ENCODE measurements around the gene MAP3K7.
A peak's percentile ranks its signal among the peaks of the same experiment; 100 is the strongest.

MAP3K7 gene

DNA sequence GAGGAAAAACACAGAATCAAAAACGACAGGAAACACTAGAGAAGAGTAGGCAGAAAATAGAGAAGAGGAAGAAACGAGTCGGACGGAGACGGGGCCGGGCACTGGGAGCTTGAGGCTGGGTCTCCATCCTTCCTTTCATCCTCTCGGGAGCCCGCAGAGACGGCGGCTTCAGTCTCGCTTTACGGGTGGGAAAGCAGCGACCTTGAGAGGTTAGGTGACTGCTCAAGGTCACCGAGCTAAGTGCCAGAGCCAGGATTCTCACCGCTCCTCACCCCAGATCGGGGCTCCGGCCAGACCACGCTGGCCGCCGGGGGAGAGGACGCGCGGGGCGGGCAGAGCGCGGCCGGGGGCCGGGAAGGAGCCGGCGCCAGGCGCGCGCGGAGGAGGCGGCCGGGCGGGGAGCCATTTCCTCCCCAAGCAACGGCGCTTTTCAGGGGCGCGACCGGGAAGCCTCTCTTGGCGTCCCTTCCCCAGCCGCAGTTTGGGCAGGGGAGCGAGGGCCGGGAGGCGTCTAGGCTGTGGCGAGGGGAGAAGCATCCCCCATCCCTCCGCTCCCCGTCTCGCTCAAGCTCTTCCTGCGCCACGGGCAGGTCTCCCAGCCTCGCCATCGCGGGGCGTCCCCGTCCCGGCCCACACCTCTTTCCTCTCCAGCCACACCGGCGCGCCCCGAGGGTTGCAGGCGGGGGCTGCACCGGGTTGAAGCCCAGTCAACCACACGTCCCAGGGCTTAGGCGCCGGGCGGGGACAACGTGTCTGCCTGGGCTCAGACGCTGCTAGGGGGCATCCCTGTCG is 24.1 kb upstream of the MAP3K7 start:
- Histone ChIP-seq H3K27ac (ENCODE audit: low read length) (no peak overlapping the region), H3K36me3 (replicated peaks; ENCODE audit: insufficient read depth, low read length) (no peaks in the 10 kb centered on the region), H3K79me2 (ENCODE audit: low read length) (no peaks in the 10 kb centered on the region), H3K4me2 (ENCODE audit: low read depth, low read length) (peak overlapping the region; percentile 74), H3K9me3 (replicated peaks; ENCODE audit: insufficient read depth, low read length) (no peaks in the 10 kb centered on the region), H3K9me2 (replicated peaks; ENCODE audit: insufficient read depth, low read length) (no peaks in the 10 kb centered on the region), H3F3A (ENCODE audit: insufficient read depth, low read length) (no peaks in the 10 kb centered on the region), H2AFZ (ENCODE audit: low read length) (peak overlapping the region; percentile 94), H3K9ac (ENCODE audit: low read length) (no peak overlapping the region), H4K20me1 (ENCODE audit: insufficient read depth, low read length) (no peaks in the 10 kb centered on the region), H3K27me3 (replicated peaks; ENCODE audit: insufficient read depth, low read length) (no peaks in the 10 kb centered on the region), H3K4me3 (ENCODE audit: low read length) (peak overlapping the region; percentile 72), H3K4me1 (ENCODE audit: low read length) (no peaks in the 10 kb centered on the region)
- TF ChIP-seq, protein P1, sequence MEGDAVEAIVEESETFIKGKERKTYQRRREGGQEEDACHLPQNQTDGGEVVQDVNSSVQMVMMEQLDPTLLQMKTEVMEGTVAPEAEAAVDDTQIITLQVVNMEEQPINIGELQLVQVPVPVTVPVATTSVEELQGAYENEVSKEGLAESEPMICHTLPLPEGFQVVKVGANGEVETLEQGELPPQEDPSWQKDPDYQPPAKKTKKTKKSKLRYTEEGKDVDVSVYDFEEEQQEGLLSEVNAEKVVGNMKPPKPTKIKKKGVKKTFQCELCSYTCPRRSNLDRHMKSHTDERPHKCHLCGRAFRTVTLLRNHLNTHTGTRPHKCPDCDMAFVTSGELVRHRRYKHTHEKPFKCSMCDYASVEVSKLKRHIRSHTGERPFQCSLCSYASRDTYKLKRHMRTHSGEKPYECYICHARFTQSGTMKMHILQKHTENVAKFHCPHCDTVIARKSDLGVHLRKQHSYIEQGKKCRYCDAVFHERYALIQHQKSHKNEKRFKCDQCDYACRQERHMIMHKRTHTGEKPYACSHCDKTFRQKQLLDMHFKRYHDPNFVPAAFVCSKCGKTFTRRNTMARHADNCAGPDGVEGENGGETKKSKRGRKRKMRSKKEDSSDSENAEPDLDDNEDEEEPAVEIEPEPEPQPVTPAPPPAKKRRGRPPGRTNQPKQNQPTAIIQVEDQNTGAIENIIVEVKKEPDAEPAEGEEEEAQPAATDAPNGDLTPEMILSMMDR (IDR thresholded peaks at IDR 0.05; ENCODE audit: low read length), result no peak
- no peak for TF ChIP-seq EZH2phosphoT487 (IDR thresholded peaks at IDR 0.05; ENCODE audit: low read length)
- TF ChIP-seq EZH2 (optimal IDR thresholded peaks at IDR 0.05; ENCODE audit: low read depth, low read length), result no peak
- DNase-seq, result peak; percentile 12

DNA sequence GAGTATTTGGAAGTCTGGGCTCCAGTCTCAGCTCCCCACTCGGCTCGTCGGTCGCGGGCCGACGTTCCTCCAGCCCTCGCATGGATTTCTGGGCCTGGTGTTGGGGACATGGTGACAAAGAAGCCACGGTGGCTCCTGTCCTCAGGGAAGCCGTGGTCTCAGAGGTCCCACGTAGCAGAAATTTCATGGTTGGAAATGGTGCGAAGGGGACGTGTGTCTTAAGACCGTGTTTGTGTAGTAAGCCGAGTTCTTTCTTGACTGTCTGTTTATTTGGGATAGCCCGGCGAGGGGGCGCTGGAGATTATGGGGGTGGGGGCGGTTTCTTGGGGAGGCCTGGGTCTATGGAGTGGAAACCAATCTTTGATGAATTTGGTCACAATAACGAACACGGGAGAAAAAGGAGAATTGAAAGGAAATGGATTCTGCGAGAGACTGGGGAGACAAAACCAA is 23.5 kb upstream of the MAP3K7 start:
- H2AFZ ChIP-seq (ENCODE audit: low read length), result peak overlapping the region; percentile 71
- H3K9ac ChIP-seq (ENCODE audit: low read length), result no peak overlapping the region
- no peaks in the 10 kb centered on the region for H3F3A ChIP-seq (ENCODE audit: insufficient read depth, low read length)

DNA sequence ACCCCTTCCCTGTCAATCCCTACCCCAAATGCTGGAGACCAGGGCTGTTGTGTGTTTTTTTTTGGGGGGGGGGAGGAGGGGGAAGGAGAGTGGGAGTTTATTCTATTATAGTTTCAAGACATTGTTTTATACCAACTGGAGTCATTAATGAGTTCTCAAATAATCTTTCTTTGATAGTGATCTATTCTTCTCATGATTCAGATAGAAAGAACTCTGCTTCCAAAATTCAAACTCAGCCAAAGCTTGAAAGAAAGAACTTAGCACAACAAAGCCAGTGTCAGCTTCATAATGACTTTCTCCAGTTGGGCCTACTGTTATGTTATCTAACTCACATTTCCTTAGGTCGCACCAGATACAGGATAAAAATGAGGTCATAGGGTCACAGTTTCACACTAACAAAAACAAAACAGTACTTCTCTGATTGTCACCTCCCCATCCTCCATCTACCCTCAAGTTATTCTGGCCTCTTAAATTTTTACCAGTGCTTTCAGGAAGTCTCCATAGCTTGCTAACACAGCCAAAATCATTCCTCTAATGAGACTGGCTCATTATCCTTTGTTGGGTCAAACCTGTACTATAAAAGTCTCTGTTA is 19.0 kb upstream of the MAP3K7 start:
- H3F3A ChIP-seq (ENCODE audit: insufficient read depth, low read length), result no peaks in the 10 kb centered on the region
- H3K27ac ChIP-seq (ENCODE audit: low read length), result no peak overlapping the region
- no peak for TF ChIP-seq EZH2 (optimal IDR thresholded peaks at IDR 0.05; ENCODE audit: low read depth, low read length)
- TF ChIP-seq, protein P1 (IDR thresholded peaks at IDR 0.05; ENCODE audit: low read length), result no peak
- no peak for TF ChIP-seq EZH2phosphoT487 (IDR thresholded peaks at IDR 0.05; ENCODE audit: low read length)
- H3K9ac ChIP-seq (ENCODE audit: low read length), result no peak overlapping the region
- H3K9me2 ChIP-seq (replicated peaks; ENCODE audit: insufficient read depth, low read length), result no peaks in the 10 kb centered on the region
- no peaks in the 10 kb centered on the region for H4K20me1 ChIP-seq (ENCODE audit: insufficient read depth, low read length)
- H3K4me2 ChIP-seq (ENCODE audit: low read depth, low read length), result no peak overlapping the region
- no peaks in the 10 kb centered on the region for H3K4me1 ChIP-seq (ENCODE audit: low read length)
- no peak overlapping the region for H3K4me3 ChIP-seq (ENCODE audit: low read length)
- DNase-seq, result no peak
- H2AFZ ChIP-seq (ENCODE audit: low read length), result no peak overlapping the region
- no peaks in the 10 kb centered on the region for H3K9me3 ChIP-seq (replicated peaks; ENCODE audit: insufficient read depth, low read length)
- H3K36me3 ChIP-seq (replicated peaks; ENCODE audit: insufficient read depth, low read length), result no peaks in the 10 kb centered on the region
- no peaks in the 10 kb centered on the region for H3K79me2 ChIP-seq (ENCODE audit: low read length)
- H3K27me3 ChIP-seq (replicated peaks; ENCODE audit: insufficient read depth, low read length), result no peaks in the 10 kb centered on the region

More for the DNA sequence above, 23.5 kb upstream of the MAP3K7 start:
- no peaks in the 10 kb centered on the region for H3K9me3 ChIP-seq (replicated peaks; ENCODE audit: insufficient read depth, low read length)
- H3K36me3 ChIP-seq (replicated peaks; ENCODE audit: insufficient read depth, low read length), result no peaks in the 10 kb centered on the region
- no peaks in the 10 kb centered on the region for H3K9me2 ChIP-seq (replicated peaks; ENCODE audit: insufficient read depth, low read length)
- H3K4me3 ChIP-seq (ENCODE audit: low read length), result peak overlapping the region; percentile 72
- H3K79me2 ChIP-seq (ENCODE audit: low read length), result no peaks in the 10 kb centered on the region
- H3K4me2 ChIP-seq (ENCODE audit: low read depth, low read length), result peak overlapping the region; percentile 74; the same call in 1 of the 2 replicates
- DNase-seq, result no peak
- TF ChIP-seq EZH2 (optimal IDR thresholded peaks at IDR 0.05; ENCODE audit: low read depth, low read length), result no peak
- TF ChIP-seq, protein P1 (IDR thresholded peaks at IDR 0.05; ENCODE audit: low read length), result no peak
- no peak for TF ChIP-seq EZH2phosphoT487 (IDR thresholded peaks at IDR 0.05; ENCODE audit: low read length)
- no peaks in the 10 kb centered on the region for H4K20me1 ChIP-seq (ENCODE audit: insufficient read depth, low read length)
- H3K27me3 ChIP-seq (replicated peaks; ENCODE audit: insufficient read depth, low read length), result no peaks in the 10 kb centered on the region
- H3K27ac ChIP-seq (ENCODE audit: low read length), result no peak overlapping the region
- no peaks in the 10 kb centered on the region for H3K4me1 ChIP-seq (ENCODE audit: low read length)

All from MM.1S (cell line).